Neural progenitor cell (in vitro differentiated cells): Measurements from ENCODE around the gene LRRC8B. TPM values are rescaled to one million over a fixed set of nuclear protein-coding genes. Genes with fewer than 3 reads are reported as not detected.

Experiments
- DNase-seq: peaks from one replicate; pipeline ENCODE4 v3.0.0-alpha.2; 2016; ENCODE audit warnings: low spot score
- H2AFZ ChIP-seq: fragments of 200-600 bp; sonication (generic); replicated peaks from 2 replicates; pipeline ENCODE4 v1.6.1; 2016; ENCODE audit warnings: antibody characterized with exemption
- H3F3A ChIP-seq: fragments of 200-600 bp; sonication (generic); 2 replicates; pipeline ENCODE4 v1.6.1; 2016; ENCODE audit warnings: antibody characterized with exemption, low read depth
- H3K27ac ChIP-seq: fragments of 200-600 bp; sonication (generic); 2 replicates; pipeline ENCODE4 v1.5.1; 2016; ENCODE audit warnings: mild to moderate bottlenecking
- H3K27me3 ChIP-seq: fragments of 200-600 bp; sonication (generic); 2 replicates; pipeline ENCODE4 v1.6.1; 2016; ENCODE audit warnings: mild to moderate bottlenecking, moderate library complexity
- H3K36me3 ChIP-seq: fragments of 200-600 bp; sonication (generic); 2 replicates; pipeline ENCODE4 v1.5.1; 2016
- H3K4me1 ChIP-seq: fragments of 200-600 bp; sonication (generic); 2 replicates; pipeline ENCODE4 v1.6.1; 2016; ENCODE audit warnings: mixed run types
- H3K4me2 ChIP-seq: fragments of 200-600 bp; sonication (generic); 2 replicates; pipeline ENCODE4 v1.6.1; 2016
- H3K4me3 ChIP-seq: fragments of 200-600 bp; sonication (generic); 2 replicates; pipeline ENCODE4 v1.5.1; 2016
- H3K79me2 ChIP-seq: fragments of 200-600 bp; sonication (generic); 2 replicates; pipeline ENCODE4 v1.6.1; 2016; ENCODE audit warnings: low read depth
- H3K9ac ChIP-seq: fragments of 200-600 bp; sonication (generic); 2 replicates; pipeline ENCODE4 v1.6.1; 2016
- H3K9me3 ChIP-seq: fragments of 200-600 bp; sonication (generic); 2 replicates; pipeline ENCODE4 v1.5.1; 2016; ENCODE audit warnings: low read depth
- H4K20me1 ChIP-seq: fragments of 200-600 bp; sonication (generic); 2 replicates; pipeline ENCODE4 v1.6.1; 2016; ENCODE audit warnings: low read depth
- H3K27ac Mint-ChIP-seq: 3 replicates; pipeline ENCODE4 v1.8.0; 2021; ENCODE audit warnings: mixed read lengths
- H3K27me3 Mint-ChIP-seq: 2 replicates; pipeline ENCODE4 v1.8.0; 2022; ENCODE audit warnings: low read depth, mild to moderate bottlenecking, inconsistent platforms, moderate library complexity, mixed read lengths; ENCODE audit not compliant: insufficient read depth
- H3K36me3 Mint-ChIP-seq: 3 replicates; pipeline ENCODE4 v1.8.0; 2021; ENCODE audit warnings: mixed read lengths
- H3K4me1 Mint-ChIP-seq: 3 replicates; pipeline ENCODE4 v1.8.0; 2021; ENCODE audit warnings: mixed read lengths
- H3K4me3 Mint-ChIP-seq: 3 replicates; pipeline ENCODE4 v1.8.0; 2021; ENCODE audit warnings: mild to moderate bottlenecking, moderate library complexity, mixed read lengths
- H3K9me3 Mint-ChIP-seq: 3 replicates; pipeline ENCODE4 v1.8.0; 2020; ENCODE audit warnings: mixed read lengths
- EZH2 ChIP-seq: fragments of 200-600 bp; sonication (generic); IDR thresholded peaks from 2 replicates; pipeline ENCODE4 v1.6.1; 2017; ENCODE audit warnings: antibody characterized with exemption, mild to moderate bottlenecking, moderate library complexity
- EZH2phosphoT487 ChIP-seq: fragments of 200-600 bp; sonication (generic); IDR thresholded peaks from 2 replicates; pipeline ENCODE4 v1.6.1; 2017; ENCODE audit warnings: antibody characterized with exemption
- total RNA-seq: library from RNA; depleted of rRNA; stranded (reverse); fragments of >200 nt; gene quantifications from 2 replicates; pipeline ENCODE4 v1.2.3, GENCODE V29; 2015; ENCODE audit warnings: low replicate concordance
- TF ChIP-seq, protein P1 (sequence below): fragments of 200-600 bp; sonication (generic); IDR thresholded peaks from 2 replicates; pipeline ENCODE4 v1.5.1; 2017; ENCODE audit warnings: antibody characterized with exemption, mild to moderate bottlenecking

The LRRC8B gene
- total RNA-seq, 1 donor from 2014 or later: 37.3 TPM

DNA sequence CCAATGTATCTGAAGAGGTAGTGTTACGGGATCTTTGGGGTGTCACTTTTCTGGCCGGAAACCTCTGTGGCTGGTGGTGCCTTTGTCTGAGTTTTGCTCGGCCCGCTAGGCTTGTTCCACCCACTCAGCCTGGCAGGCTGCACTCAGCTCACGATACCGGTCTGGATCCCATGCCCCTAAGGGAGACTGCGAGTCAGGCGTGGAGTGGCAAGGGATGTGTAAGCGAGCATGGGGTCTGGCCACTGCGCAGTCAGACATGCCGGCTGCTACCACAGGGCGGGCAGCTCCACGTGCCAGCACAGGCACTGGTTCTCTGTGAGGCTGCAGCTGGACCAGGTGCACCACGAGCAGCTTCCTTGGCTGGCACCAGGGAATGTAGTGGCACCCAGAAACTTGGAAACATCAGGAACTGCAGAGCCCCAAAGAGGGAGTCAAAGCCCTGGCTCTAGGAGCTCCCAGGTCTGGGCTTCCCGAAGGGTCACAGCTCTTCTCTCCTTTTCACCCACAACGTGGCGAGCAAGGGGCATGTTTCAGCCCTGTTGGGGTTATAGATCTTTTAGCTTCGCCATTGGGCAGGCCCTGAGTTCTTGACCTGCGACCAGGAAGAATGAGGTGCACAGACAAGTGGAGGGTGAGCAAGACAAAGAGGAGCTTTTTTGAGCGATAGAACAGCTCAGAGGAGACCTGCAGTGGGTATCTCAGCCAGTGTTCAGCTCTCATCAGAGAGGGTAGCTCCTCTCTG lies 84.5 kb downstream of the LRRC8B start:
- H3K36me3 ChIP-seq: no peaks in the 10 kb centered on the region
- no peaks in the 10 kb centered on the region for H3K9me3 ChIP-seq
- H3K79me2 ChIP-seq: no peaks in the 10 kb centered on the region
- Mint-ChIP-seq H3K27ac (peak overlapping the region; percentile 88), H3K9me3 (no peaks in the 10 kb centered on the region), H3K4me1 (peaks cover 17% of the 10 kb centered on the region), H3K4me3 (no peak overlapping the region), H3K27me3 (no peaks in the 10 kb centered on the region), H3K36me3 (no peaks in the 10 kb centered on the region)
- DNase-seq: no peak
- H2AFZ ChIP-seq: no peak overlapping the region
- no peaks in the 10 kb centered on the region for H3K4me1 ChIP-seq
- H3K9ac ChIP-seq: no peak overlapping the region
- H3K4me2 ChIP-seq: no peak overlapping the region
- H3K27ac ChIP-seq: no peak overlapping the region
- H4K20me1 ChIP-seq: no peaks in the 10 kb centered on the region
- H3F3A ChIP-seq: no peaks in the 10 kb centered on the region
- no peak overlapping the region for H3K4me3 ChIP-seq
- H3K27me3 ChIP-seq: no peaks in the 10 kb centered on the region
- TF ChIP-seq EZH2 (no peak), EZH2phosphoT487 (no peak)
- TF ChIP-seq, protein P1, sequence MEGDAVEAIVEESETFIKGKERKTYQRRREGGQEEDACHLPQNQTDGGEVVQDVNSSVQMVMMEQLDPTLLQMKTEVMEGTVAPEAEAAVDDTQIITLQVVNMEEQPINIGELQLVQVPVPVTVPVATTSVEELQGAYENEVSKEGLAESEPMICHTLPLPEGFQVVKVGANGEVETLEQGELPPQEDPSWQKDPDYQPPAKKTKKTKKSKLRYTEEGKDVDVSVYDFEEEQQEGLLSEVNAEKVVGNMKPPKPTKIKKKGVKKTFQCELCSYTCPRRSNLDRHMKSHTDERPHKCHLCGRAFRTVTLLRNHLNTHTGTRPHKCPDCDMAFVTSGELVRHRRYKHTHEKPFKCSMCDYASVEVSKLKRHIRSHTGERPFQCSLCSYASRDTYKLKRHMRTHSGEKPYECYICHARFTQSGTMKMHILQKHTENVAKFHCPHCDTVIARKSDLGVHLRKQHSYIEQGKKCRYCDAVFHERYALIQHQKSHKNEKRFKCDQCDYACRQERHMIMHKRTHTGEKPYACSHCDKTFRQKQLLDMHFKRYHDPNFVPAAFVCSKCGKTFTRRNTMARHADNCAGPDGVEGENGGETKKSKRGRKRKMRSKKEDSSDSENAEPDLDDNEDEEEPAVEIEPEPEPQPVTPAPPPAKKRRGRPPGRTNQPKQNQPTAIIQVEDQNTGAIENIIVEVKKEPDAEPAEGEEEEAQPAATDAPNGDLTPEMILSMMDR: no peak

DNA sequence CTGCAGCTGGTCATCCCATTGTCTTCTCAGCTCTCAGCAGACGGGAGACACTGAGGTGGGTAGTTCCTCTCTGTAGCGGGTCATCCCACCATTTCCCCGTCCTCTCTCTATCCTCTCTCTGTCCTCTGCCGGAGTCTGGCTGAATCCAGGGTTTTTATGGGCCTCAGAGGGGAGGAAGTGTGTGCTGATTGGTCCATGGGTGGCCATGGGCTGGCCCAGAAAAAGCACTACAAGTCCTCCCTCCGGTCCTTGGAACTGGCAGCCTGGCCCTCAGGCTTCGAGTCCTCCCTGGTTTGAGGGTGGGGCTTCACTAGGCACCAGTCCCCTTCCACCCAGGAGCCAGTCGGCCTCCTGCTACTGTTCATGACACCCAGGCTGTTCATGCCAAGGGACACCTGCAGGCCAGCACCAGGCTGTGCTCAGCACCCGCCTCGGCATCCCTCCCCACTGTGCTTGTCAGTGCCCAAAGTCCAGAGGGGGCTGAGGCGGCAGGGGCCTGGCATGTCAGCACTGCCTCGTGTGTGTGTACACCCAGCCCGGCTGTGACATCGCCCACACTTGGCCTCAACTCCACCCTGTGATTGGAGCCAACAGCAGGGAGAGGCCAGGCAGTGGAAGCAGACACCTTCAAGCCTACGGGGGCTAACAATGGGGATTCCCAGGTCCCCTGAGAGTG lies 85.3 kb downstream of the LRRC8B start:
- Histone ChIP-seq H3K27ac (no peak overlapping the region), H2AFZ (no peak overlapping the region), H3K9ac (no peak overlapping the region), H3K4me3 (no peak overlapping the region), H4K20me1 (no peaks in the 10 kb centered on the region), H3K36me3 (no peaks in the 10 kb centered on the region), H3K9me3 (no peaks in the 10 kb centered on the region), H3K4me1 (no peaks in the 10 kb centered on the region), H3K27me3 (no peaks in the 10 kb centered on the region), H3F3A (no peaks in the 10 kb centered on the region), H3K79me2 (no peaks in the 10 kb centered on the region), H3K4me2 (no peak overlapping the region)
- H3K9me3 Mint-ChIP-seq: no peaks in the 10 kb centered on the region
- peaks cover 17% of the 10 kb centered on the region for H3K4me1 Mint-ChIP-seq
- H3K27me3 Mint-ChIP-seq: no peaks in the 10 kb centered on the region
- no peak for DNase-seq
- H3K4me3 Mint-ChIP-seq: no peak overlapping the region
- TF ChIP-seq, protein P1: no peak
- TF ChIP-seq EZH2 (no peak), EZH2phosphoT487 (no peak)
- no peak overlapping the region for H3K27ac Mint-ChIP-seq
- no peaks in the 10 kb centered on the region for H3K36me3 Mint-ChIP-seq

DNA sequence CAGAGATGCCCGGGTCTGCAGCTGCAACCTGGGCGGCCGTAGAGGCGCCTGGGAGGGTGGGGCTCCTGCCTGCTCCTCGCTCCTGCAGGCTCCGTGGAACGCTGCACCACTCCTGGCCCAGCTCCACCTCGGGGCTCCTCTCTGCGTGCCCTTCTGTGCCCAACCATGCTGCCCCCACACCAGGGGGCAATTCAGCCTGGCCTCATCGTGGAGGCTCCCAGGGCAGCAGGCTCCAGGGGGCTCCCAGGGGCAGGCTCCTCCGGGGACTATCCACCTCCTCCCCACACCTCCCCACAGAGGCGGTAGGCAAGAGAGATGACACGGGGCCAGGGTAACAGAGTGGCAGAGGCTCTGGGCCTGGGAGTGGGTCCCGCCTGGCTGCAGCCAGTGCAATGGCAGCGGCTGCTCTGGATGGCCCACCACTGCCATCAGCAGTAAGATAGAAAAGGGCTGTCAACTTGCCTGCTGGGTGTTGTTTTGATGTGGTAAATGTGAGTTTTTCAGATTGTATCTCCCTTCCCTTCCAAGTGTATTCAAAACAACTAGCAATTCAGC lies 85.9 kb downstream of the LRRC8B start:
- Histone ChIP-seq H4K20me1 (no peaks in the 10 kb centered on the region), H3K4me1 (no peaks in the 10 kb centered on the region), H3K4me3 (no peak overlapping the region), H3F3A (no peaks in the 10 kb centered on the region), H2AFZ (no peak overlapping the region), H3K9me3 (no peaks in the 10 kb centered on the region), H3K79me2 (no peaks in the 10 kb centered on the region), H3K36me3 (no peaks in the 10 kb centered on the region), H3K27me3 (no peaks in the 10 kb centered on the region), H3K9ac (no peak overlapping the region), H3K4me2 (no peak overlapping the region), H3K27ac (no peak overlapping the region)
- Mint-ChIP-seq H3K27ac (no peak overlapping the region), H3K36me3 (no peaks in the 10 kb centered on the region), H3K9me3 (no peaks in the 10 kb centered on the region), H3K4me1 (peaks cover 16% of the 10 kb centered on the region), H3K4me3 (peak overlapping the region; percentile 36), H3K27me3 (no peaks in the 10 kb centered on the region)
- TF ChIP-seq, protein P1: no peak
- no peak for TF ChIP-seq EZH2
- no peak for TF ChIP-seq EZH2phosphoT487
- no peak for DNase-seq
